NCI-H2107 treated with DMSO at 0.1 percent for 48 hours (cell line): Measurements from ENCODE around the gene SPSB1.

ENCODE experiments used
- DNase-seq: peaks from one replicate; lab custom pipeline; 2025; ENCODE audit not compliant: unreplicated experiment; lab: John Stamatoyannopoulos, UW

Gene SPSB1

DNA sequence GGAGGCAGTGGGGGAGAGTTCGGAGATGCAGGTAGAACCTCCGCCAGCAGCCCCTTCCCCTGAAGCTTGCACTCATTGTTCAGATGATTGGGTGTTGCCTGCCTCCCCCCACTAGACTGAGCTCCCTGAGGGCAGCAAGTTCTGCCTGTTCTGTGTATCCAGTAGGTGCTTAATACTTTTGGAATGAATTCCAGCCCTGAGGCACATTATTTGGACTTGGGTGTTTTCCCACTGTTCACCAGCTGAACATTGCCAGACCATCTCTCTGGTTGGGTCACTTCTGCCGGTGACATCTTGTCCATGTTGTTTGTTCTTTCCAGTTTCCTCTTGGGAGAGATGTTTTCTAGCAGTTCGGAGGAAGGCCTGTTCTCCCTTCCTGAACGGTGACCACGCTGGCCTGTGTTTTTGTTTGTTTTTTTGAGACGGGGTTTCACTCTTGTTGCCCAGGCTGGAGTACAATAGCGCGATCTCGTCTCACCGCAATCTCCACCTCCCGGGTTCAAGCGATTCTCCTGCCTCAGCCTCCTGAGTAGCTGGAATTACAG, 48.7 kb downstream of the SPSB1 start:
- DNase-seq: no peak

DNA sequence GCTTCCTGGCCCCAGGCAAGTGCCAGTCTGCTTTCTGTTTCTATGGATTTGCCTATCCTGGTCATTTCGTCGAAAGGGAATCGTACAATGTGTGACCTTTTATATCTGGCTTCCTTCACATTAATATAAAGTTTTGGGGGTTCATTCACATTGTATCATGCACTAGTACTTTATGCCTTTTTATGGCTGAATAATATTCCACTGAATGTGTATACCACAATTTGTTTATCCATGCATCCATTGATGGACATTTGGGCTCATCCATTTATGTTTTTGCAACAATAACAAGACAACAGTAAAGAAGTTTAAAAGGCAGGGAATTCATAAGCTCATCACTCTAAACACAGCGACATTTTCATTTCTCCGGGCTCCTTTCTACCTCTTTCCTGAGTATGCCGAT, 50.6 kb downstream of the SPSB1 start:
- DNase-seq: no peak

DNA sequence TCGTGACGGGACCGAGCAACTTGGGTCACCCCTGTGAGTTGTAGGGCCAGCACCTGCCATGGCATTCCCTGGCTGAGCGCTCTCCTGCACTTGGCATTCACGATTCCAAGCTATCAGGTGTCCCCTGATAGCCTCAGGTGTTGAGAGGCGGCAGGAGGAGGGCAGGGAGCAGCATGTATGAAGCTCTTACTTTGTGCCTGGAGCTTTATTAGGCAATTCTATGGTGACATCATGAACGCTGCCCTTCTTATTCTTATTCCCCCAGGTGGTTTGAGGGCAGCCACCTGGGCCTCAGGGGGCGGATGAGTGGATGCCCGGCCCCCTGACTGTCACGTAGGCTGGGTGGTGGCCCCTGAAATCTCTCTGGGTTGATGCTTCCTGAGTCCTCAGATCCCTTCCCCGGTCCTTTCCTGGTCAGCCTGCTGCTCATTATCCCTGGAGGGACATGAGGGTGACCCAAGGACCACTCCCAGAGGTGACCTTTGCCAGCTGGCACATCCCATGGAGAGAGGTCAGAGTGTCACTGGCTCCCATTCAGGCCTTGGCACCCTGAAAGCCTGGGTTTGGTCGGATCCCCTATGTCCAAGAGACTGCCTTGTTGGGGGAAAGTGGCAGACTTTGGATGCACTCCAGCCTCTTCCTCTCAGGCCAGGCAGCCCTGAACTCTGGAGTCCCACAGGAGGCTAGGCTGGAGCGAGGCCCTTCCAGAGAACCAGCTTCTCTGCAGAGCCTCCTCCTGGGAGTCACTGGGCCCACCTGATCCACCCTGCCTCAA, 51.9 kb downstream of the SPSB1 start:
- no peak for DNase-seq

DNA sequence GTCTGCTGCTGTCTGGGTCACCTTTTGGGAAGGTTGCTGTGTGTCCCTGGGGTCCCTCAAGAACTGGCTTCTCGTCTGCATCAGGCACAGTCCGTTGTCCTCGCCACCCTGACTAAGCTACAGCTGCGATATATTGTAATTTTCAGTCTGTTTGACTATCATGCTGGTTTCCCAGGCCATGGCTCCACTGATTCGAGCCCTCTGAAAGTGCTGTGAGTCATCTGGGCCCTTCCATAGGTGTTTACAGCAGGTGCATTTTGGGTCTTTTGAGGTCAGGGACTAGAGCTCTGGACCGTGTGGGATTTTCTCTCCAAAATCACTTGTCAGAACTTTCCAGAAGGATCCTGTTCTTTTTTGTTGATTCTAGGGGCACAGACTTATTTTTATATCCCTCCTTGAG, 52.8 kb downstream of the SPSB1 start:
- no peak for DNase-seq

DNA sequence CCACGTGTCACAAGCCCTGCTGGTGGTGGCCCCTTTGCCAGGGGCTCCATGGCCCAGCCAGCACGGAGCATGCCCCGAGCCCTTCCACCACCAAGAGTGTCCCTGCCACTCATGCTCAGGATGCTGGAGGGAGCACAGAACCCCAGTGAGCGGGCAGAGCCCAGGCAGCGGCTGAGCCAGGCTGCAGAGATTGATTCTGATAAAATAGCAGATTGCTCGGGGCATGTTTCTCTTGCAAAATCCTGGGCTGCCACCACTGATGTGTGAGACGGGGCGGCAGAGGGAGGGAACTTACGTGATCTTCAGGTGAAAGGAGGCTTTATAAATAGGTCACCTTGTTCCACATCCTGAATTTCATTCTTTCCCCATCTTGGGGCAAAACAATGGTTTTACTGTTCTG, 53.2 kb downstream of the SPSB1 start:
- no peak for DNase-seq

DNA sequence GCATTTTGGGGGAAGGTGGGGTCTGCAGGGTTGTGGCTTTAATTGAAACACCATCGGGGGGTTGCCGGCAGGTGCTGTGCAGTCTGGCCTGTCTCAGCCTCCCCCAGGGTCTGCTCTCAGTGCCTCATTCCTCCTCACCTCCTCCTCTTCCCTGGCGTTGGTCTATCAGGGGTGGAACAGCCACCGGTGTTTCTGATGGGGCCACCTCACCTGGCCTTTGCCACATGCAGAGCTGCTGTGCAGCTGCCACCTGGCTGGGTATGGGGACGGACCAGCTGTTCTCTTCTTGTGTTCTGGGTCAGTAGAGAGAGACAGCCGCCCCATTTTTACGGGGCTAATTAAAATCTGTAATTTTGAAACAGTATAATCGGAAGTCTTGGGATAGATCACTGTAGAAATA, 53.9 kb downstream of the SPSB1 start:
- no peak for DNase-seq

DNA sequence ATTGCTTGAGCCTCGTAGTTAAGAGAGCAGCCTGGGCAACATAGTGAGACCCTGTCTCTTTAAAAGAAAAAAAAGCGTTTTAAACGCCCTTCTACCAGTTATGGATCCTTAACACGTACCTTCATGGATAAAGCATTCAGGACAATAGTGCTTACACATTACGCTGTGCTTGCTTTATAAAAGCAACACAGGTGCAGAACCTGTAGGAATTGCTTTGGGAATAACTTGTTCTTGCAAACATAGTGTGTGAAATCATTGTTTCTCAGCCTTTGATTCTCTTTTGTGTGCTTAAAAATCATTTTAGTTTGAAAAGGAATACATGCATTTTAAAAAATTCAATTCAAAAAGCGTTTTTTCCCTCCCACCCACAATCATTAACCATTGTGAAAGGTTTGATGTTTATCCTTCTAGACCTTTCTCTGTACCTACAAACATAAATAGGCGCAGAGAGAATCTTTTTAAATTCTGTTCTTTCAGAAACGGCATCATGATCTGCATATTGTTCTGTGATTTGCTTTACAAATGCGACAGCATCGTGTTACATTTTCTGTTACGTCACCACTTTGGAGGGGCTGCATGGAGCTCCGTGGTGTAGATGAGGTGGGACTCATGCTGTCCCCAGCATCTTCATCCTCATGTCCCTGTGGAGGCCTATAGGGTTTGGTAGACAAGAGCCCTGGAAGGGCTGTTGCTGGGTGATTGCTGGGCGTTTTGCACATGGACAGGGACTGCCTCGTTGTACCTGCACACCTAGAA, 54.6 kb downstream of the SPSB1 start:
- no peak for DNase-seq

DNA sequence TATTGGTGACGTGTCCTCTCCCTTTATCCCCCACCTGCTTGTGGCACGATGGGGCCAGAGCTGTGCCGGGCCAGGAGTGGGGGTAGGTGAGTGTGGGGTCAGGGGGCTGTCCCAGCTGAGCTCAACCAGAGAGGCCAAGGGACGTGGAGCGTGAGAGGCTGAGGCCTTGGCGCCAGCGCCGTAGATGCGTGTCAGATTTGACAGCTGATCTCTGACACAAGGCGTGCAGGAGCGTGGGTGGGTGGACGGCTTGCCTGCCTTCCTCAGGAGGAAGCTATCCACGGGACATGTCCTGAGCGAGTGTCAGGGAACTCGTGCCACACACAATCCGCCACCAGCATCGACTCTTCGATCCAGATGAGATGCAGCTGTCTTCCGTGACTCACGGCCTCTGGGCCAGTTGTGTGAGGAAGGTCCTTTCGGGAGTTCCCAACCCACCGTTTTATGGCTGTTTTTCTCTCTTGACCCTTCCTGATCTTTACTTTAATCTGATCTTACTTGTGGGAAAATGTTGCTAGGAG, 56.7 kb downstream of the SPSB1 start:
- no peak for DNase-seq

DNA sequence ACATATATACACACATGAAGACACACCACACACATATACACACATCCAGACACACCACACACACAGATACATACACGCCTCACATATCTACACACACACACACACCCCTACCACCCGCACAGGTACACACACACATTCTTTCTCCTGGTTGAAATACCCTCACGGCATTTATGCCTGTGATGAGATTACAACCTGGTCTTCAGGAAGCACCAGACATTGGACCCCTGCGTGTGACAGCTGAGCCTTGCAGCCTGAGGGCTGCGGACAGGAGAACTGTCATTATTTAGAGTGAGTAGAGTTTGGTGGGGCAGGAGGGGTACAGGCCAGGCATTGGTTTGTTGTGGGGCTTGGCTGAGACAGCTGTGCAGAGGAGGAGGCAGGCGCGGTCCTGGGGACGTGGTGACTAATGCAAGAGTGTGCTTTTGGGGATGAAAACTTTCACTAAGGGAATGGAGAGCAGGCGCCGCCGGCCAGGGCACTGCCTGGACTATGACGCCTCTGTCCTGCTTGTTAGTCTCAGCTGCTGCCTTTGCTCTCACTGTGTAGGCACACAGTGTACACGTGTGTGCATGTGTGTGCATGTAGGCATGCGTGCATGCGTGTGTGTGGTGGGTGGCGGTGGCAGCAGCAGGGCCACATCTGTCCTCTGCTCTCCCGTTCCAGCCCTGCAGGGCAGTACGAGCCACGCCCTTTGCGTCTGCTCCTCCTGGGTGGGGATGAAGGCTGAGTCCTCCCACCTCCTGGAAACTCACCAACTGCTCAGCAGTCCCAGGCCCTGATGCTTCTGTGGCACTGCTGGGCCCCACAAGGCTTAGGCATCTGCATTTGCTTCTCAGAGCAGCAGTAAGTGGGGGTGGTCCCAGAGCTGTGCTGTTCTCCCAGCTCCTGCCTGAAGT, 57.6 kb downstream of the SPSB1 start:
- no peak for DNase-seq

DNA sequence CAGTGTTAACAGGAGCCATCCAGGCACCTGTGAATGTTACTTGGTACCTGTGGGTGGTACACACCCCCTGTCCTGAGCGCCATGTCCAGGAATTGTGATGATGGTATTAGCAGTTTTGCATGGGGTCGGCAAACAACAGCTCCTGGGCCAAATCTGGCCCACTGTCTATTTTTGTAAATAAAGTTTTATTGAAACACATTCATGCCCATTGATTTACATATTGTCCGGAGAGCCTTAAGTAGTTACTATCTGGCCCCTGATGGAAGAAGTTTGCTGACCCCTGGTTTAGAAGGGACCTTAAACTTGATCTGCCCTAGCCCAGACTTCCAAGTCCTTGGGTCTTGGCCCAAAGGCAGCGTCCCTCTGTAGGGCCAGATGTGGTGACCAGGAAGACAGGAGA, 58.3 kb downstream of the SPSB1 start:
- DNase-seq: no peak

DNA sequence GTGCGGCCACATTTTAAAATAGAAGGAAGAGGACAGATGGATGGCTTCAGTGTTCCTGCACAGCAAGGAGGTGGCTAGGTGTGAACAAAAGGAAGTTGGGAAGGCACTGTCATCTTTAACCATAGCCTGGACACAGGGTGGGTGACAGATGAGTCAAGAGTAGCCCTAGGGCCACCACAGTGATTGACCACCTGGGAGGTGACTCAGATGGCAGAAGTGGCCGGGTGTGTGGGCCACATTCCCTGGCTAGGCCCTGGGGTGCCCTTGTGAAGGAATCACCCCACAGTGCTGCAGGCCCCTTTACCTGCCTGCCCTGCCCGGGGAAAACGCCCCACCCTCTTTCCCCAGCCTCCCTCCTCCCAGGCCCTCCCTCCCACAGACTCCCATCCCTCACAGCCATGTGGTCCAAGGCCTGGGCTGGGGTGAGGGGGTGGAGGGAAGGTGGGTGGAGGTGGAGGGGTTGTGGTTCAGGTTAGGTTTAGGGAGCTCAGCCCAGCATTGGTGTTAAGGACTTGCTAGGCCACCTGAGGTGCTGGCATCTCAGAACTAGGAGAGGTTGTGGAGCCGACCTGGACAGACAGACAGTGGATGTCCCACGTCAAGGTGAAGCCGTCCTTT, 59.1 kb downstream of the SPSB1 start:
- DNase-seq: no peak

DNA sequence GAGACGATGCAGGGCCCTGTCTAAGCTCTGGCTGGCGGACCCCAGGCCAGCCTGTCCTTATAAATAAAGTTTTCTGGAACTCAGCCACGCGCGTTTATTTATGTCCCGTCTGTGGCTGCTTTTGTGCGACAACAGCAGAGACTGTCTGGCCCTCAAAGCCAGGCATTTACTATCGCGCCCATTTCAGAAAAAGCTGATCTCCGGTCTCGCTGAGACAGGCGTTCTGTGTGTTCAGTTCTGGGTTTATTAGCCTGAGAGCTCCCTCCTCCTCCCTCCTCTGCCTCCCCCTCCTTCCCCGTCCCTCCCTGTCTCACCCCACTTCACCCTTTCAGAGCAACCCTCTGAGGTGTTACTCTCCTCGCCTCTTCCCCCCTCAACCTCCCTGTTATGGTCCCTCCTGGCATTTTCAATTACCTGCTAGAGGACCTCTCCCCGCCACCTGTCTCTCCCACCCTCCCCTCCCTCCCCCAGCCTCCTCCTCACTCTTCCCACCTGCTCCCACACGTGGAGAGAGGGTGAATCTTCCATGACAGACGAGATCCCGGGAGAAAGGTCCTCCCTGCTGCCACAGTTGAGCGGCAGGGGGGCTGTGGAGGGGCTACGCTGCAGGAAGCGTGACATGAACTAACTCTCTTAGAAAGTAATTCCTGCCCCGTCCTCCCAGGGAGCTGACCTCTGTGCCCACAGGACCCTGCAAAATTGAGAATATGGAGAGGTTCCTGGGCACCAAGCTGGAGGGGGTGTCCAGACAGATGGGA, 59.9 kb downstream of the SPSB1 start:
- DNase-seq: no peak

DNA sequence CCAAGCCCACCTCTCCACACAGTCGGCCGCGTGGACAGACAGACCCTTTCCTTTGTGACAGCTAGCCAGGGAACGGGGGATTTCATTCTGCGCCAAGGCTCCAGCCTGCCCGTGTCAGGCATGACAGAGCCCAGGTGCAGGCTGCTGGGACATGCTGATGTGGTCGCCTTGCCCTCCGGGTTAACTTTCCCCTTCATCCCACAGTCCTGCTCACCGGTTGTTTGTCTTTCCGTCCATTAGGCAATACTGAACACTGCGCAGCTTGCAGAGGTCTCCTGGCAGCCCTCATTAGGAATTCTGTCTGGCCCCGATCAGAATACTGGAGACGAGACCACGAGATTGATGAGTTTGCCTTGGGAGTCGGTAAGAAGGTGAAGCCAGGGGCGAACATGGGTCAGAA, 62.8 kb downstream of the SPSB1 start:
- no peak for DNase-seq

DNA sequence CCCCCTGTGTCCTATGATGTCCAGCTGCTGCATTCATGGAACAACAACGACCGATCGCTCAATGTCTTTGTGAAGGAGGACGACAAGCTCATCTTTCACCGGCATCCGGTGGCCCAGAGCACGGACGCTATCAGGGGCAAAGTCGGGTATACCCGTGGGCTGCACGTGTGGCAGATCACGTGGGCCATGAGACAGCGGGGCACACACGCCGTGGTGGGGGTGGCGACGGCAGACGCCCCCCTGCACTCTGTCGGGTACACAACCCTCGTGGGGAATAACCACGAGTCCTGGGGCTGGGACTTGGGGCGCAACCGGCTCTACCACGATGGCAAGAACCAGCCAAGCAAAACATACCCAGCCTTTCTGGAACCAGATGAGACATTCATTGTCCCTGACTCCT, 63.3 kb downstream of the SPSB1 start:
- no peak for DNase-seq

DNA sequence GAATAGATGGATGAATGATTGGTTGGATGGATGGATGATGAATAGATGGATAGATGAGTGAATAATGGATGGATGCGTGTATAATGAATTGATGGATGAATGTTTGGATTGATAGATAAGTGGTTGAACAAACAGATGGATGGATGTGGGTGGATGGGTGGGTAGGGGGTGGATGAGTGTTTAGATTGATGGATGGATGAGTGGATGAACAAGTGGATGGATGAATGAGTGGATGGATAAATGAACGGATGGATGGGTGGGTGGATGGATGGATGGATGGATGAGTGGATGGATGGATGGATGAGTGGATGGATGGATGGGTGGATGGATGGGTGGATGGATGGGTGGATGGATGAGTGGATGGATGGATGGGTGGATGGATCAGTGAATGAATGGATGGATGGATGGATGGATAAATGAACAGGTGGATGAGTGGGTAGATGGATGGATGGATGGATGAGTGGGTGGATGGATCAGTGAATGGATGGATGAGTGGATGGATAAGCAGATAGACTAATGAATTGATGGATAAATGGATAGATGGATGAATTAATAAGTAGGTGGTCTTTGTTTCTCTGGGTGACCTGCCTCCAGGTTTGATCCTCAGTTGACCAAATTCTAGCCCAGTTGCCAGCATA, 64.3 kb downstream of the SPSB1 start:
- DNase-seq: no peak

DNA sequence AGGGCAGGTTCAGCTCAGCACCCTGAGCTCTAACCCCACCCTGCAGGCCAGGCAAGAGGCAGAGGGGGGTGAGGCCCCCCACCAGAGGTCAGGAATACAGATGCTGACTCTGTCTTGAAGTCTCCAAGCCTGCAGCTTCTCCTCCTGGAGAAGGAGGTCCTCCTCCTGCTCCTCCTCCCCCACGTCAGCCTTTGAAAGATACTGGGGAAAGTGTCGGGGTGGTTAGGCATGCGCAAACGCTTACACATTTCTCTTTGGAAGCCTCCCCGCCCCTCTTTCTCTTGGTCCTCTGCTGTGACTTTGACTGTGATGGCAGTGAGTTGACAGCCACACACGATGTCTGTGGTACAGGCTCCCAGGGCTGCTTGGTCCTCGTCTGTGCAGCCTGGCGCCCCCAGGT, 65.3 kb downstream of the SPSB1 start:
- DNase-seq: no peak

DNA sequence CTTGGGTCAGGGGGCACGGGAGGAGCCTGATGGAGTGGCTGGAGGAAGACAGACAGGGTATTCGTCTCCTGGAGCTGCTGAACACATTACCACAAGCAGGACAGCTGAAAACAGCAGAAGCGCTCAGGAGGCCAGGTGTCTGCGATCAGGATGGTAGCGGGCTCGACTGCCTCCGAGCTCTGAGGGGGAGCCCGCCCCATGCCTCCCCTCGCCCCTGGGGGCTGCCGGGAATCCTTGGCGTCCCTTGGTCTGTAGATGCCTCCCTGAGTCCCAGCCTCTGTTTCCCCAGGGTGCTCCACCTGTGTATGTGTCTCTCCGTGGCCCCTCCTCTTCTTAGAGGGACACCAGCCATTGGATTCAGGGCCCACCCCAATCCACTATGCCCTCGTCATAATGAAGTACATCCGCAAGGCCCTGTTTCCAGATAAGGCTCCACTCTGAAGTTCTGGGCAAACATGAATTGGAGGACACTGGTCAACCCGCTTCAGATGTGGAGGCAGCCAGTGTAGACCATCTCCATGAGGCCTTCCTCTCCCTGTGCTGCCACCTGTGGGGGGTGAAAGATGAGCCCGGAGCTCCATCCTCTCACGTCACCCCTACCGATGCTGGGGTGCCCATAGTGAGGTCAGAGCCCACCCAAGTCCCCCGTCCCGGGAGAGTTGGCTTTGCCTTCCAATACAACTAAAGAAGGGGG, 67.8 kb downstream of the SPSB1 start:
- DNase-seq: no peak

DNA sequence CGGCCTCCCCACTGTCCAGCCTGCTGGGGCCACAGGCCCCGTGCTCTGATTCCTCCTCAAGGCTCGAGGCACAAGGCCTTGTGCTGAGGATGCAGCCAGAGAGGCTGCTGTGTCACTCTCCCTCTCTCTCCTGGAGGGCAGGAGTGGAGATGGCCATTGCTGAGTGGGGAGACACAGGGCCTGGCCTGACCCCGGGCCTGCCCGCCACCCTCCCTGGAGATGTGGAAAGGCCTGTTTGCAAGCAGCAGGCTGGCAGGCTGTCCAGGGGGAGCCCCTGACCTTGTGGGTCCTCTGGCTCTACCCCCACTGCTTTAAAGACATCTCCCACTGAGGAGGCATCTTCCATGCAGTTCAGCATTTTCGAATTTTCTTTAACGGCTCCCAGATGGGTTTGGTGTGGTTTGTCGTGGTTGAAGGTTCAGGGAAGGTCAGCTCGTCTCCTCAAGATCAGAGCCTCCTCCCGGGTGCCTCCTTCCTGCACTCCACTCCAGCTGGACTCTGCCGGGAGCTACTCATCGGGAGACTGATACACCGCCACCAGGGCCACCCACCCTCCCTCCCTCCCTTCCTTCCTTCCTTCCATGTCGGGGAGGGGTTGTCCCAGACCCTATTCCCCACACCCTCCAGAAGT, 69.1 kb downstream of the SPSB1 start:
- no peak for DNase-seq
